LNCAP (cell line): ENCODE results near the gene SLC12A9.

Source experiments
- TF ChIP-seq, protein P1 (sequence below): fragments of 450-650 bp; IDR thresholded peaks from 2 replicates; pipeline ENCODE4 v1.5.1; 2017; ENCODE audit warnings: mild to moderate bottlenecking

The SLC12A9 gene

GRCh38 chr7:100886936-100887515 is 34.5 kb downstream of the SLC12A9 start:
- TF ChIP-seq, protein P1, sequence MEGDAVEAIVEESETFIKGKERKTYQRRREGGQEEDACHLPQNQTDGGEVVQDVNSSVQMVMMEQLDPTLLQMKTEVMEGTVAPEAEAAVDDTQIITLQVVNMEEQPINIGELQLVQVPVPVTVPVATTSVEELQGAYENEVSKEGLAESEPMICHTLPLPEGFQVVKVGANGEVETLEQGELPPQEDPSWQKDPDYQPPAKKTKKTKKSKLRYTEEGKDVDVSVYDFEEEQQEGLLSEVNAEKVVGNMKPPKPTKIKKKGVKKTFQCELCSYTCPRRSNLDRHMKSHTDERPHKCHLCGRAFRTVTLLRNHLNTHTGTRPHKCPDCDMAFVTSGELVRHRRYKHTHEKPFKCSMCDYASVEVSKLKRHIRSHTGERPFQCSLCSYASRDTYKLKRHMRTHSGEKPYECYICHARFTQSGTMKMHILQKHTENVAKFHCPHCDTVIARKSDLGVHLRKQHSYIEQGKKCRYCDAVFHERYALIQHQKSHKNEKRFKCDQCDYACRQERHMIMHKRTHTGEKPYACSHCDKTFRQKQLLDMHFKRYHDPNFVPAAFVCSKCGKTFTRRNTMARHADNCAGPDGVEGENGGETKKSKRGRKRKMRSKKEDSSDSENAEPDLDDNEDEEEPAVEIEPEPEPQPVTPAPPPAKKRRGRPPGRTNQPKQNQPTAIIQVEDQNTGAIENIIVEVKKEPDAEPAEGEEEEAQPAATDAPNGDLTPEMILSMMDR = no peak

DNA sequence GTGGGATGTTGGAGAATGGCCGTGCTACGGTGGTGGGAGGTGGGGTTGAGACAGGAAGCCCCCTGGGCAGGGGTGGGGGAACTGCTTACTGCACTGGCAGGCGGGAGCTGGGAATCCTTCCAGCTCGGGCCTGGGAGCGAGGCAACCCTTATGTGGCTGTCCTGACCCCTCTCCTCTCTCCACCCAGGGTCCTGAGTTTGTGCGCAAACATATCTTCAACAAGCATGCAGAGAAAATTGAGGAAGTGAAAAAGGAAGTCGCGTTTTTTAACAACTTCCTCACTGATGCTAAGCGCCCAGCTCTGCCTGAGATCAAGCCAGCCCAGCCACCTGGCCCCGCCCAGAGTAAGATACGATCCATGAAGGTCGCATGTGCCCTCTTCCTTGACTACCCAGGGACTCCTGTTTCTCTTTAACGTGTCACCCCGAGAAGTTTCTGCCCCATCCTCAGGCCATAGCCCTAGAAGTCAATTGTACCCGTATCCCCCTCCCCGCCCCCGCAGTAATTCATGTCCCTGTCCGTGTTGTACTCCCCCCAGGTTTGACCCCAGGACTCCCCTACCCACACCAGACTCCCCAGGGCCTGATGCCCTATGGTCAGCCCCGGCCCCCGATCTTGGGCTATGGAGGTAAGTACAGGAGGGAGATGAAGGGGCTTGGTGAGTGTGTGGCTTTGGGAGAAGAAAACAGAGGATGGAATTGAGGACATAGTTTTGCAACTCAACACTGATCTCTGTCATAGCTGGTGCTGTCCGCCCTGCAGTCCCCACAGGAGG is 35.2 kb downstream of the SLC12A9 start:
- TF ChIP-seq, protein P1 = no peak

DNA sequence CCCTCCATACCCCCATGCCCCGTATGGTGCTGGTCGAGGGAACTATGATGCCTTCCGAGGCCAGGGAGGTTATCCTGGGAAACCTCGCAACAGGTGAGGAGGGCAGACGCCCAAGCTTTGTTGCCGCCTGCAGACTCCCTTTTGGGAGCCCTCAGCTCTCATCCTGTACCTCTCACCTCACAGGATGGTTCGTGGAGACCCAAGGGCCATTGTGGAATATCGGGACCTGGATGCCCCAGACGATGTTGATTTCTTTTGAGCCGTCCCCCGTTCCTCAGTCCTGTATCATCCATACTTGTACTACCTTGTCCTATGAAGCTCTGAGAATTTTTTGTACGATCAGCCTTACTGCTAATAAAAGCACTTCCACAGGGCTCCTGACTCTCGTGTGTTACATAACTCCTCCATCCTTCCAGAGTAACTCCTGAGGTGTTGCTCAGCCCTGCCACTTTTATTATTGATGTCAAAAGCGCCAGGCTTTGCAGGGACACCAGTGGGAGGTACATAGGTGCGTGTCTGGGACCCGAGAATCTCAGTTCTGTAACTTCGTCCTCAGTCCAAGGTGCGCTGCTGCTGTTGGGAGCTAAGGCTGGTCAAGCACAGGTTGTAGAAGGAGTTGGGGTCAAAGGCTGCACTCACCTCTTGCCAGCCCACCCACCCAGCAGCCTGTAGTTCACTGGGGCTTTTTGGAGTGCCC is 35.9 kb downstream of the SLC12A9 start:
- TF ChIP-seq, protein P1 = no peak

DNA sequence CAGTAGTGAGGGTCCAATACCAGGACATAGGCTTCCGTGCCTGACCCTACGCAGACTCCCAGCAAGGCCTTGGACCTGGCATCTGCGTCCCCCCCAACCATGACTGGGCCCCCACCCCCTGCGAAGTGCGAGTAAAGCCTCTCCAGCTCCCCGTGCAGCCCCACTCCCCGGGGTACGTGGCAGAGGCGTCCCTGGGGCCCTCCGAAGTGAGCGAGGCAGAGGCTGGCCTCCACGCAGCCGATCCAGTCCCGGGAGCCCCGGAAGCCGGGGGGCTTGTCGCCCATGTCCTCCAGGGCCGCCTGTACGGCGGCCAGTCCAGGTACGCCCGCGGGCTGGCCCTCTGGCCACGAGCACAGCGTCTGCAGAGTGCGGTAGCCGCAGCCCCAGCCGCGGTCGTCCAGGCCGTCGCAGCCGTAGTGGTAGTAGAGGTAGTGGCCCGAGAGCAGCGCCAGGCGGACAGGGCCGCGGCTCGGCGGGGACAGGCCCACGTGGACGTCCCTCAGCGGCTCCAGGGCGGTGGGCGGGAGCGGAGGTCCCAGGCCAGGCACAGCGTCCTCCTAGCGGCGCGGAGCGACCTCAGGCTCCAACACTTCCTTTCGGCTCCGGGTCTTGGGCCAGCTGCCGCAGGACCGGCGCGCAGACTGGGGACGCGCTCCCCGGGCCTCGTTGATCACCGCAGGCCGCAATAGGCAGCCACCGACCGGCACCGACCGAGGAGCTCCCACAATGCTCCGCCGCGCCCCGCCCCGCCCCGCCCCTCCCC is 36.7 kb downstream of the SLC12A9 start, which contains the start of gene UFSP1:
TSS of gene UFSP1 (minus strand) at position 728 of the 763 bp plus-strand sequence. CDS start at position 284, 444 bp downstream.
- TF ChIP-seq, protein P1 = no peak

- TF ChIP-seq, protein P1 = no peak
Measured at GRCh38 chr7:100890653-100891567, 38.4 kb downstream of the SLC12A9 start.

DNA sequence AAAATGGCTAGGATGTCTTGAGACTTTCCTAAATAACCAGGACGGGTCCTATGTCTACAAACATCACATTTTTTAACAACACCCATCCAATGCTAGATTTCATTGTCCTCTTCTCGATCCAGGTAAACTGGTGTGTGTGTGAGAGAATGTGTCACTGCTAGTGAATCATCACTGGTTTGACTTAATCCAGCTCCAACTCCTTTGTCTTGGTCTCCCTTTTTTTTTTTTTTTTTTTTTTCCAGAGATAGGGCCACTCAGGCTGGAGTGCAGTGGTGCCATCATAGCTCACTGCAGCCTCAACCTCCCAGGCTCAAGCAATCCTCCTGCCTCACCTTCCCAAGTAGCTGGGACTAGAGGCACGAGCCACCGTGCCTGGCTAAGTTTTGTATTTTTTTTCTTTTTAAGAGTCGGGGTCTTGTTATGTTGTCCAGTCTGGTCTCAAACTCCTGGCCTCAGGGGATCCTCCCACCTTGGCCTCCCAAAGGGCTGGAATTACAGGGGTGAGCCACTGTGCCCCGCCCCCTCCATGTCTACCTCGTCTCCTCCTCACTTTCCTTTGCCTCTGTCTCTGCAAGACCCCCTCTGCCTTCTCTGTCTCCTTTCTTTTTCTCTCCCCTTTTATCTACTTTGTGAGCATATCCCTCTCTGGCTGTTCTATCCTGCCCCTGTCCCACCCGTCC is 39.2 kb downstream of the SLC12A9 start:
- TF ChIP-seq, protein P1 = no peak
